ENCODE data around the gene STAG2.

- TF ChIP-seq, protein P1, sequence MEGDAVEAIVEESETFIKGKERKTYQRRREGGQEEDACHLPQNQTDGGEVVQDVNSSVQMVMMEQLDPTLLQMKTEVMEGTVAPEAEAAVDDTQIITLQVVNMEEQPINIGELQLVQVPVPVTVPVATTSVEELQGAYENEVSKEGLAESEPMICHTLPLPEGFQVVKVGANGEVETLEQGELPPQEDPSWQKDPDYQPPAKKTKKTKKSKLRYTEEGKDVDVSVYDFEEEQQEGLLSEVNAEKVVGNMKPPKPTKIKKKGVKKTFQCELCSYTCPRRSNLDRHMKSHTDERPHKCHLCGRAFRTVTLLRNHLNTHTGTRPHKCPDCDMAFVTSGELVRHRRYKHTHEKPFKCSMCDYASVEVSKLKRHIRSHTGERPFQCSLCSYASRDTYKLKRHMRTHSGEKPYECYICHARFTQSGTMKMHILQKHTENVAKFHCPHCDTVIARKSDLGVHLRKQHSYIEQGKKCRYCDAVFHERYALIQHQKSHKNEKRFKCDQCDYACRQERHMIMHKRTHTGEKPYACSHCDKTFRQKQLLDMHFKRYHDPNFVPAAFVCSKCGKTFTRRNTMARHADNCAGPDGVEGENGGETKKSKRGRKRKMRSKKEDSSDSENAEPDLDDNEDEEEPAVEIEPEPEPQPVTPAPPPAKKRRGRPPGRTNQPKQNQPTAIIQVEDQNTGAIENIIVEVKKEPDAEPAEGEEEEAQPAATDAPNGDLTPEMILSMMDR (IDR thresholded peaks at IDR 0.05), result no peak
- no peak for TF ChIP-seq POLR2AphosphoS5 (IDR thresholded peaks at IDR 0.05)
- TF ChIP-seq POLR2A (IDR thresholded peaks at IDR 0.05), result no peak
- TF ChIP-seq EP300 (IDR thresholded peaks at IDR 0.05), result no peak
Observed at GRCh38 chrX:123943488-123943887, 18.0 kb upstream of the STAG2 start.

Measured in upper lobe of left lung (tissue), 4 donors.